Astrocyte (in vitro differentiated cells and primary cell): ENCODE data around the gene KIF1B.

Experiments
- CTCF ChIP-seq: IDR thresholded peaks from 2 replicates; pipeline ENCODE4 v1.5.1; 2011; ENCODE audit warnings: low read depth, mild to moderate bottlenecking, inconsistent platforms, low read length, moderate library complexity; ENCODE audit not compliant: insufficient read depth
- EZH2 ChIP-seq: IDR thresholded peaks from 2 replicates; pipeline ENCODE4 v1.6.1; 2012; ENCODE audit warnings: mild to moderate bottlenecking, low read length, inconsistent platforms; ENCODE audit not compliant: insufficient read depth

- TF ChIP-seq CTCF, result no peak
- no peak for TF ChIP-seq EZH2
These were observed 167.9 kb downstream of the KIF1B start for GRCh38 chr1:10378081-10378841.
